ENCODE results near the gene CHRNA5.
"Not testable (repeated sequence)": the region's sequence is repeated elsewhere in the genome, so short reads cannot be mapped to it uniquely, and the experiment has no call there.

CHRNA5 gene

DNA sequence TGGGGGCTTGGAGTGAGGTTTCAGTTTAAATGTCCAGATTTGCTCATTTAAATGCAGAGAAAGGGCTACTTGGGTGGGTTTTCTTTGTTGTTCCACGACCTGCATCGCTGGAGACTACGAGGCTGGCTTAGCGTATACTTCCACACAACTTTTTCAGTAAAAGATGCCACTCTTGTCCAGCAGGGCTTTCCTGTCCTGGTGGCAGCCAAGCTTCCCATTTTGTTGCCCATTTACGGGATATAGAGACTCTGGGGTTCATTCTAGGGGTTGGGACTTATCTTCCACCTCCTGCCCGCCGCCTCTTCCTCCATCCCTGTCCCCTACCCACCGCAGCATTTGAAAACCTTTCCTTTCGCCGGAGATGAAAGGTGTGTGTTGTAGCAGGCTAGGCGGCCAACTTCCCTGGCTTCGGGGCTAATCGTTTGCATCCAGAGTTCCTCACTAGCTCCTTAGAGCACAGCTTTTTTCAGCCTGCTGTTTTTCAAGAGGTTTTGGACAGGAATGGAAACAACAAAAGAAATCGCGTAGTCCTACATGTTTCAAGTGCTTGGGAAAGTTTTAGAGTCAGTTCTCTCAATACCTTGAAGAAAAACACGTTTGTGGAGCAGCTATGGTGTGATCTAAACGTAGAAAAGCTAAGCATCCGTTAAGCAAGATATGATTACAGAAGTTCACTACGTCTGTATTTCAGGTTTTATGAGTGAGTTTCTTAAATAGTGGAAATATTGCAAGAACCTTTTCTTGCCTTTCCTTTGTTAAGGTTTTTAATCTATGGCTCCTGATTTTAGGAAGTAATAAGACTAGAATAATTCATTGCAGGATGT, 843 bp downstream of the CHRNA5 start:
- peak; percentile 20 for DNase-seq

DNA sequence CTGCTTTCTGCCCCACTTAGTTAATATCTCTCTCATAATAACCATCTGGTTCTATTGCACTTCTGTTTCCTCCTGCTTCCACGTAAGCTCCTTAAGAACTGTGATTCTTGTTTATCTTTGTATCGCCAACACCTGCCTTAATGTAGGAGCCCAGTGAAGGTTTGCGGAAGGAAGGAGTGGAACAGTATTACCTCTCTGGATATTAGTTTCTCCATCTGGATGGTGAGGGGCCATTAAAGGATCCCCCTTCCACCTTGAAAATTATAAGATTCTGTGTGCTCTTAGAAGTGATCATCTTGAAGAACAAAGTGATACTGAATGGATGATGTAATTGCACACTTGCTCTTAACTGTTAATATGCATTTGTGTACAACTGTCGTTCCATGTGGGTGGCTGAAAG, 2.2 kb downstream of the CHRNA5 start:
- DNase-seq = no peak

GRCh38 chr15:78570710-78571109, 5.4 kb downstream of the CHRNA5 start:
- DNase-seq = no peak

- DNase-seq = no peak
These were observed 6.1 kb downstream of the CHRNA5 start for GRCh38 chr15:78571382-78571781.

- no peak for DNase-seq
These were observed 8.1 kb downstream of the CHRNA5 start for GRCh38 chr15:78573416-78573815.

DNA sequence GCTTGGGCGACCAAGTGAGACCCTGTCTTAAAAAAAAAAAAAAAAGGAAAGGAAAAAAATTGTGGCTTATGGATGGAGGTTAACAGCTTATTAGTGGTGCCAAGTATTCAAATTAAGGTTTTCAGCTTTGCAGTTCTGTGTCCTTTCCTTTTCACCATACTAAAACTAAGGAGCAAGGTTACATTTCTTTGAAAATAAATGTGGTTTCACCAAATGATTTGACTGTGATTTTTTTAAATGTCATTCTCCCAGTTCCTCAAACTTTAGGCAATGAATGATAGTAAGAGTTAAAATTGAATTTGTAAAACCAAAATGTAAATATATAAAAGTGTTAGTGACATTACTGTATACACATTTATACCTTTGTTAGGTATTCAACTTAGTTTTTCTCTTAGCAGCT, 9.6 kb downstream of the CHRNA5 start:
- no peak for DNase-seq

DNA sequence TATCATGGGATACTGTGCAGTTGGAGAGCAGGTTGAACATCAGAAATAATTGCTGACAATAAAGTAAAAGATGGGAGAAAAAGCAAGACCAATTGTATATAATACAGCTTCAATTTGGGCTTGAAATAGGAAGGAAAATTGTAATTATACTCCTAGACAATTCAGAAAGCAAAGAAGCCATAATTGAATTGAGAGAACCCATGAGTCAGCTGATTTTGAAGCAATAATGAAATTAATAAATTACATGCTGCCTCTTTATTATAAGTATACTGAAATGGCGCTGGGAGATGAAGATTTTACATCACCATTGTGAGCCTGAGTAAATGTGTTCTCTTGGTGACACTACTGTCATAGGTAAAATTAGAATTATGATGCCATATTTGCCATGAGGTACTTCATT, 32.3 kb downstream of the CHRNA5 start:
- DNase-seq = no peak

- DNase-seq = no peak
These were observed 33.0 kb downstream of the CHRNA5 start for GRCh38 chr15:78598348-78598747.

GRCh38 chr15:78599189-78599588, 33.9 kb downstream of the CHRNA5 start:
- DNase-seq = no peak

- DNase-seq = no peak
These were observed 38.1 kb downstream of the CHRNA5 start for GRCh38 chr15:78603467-78603866.

DNA sequence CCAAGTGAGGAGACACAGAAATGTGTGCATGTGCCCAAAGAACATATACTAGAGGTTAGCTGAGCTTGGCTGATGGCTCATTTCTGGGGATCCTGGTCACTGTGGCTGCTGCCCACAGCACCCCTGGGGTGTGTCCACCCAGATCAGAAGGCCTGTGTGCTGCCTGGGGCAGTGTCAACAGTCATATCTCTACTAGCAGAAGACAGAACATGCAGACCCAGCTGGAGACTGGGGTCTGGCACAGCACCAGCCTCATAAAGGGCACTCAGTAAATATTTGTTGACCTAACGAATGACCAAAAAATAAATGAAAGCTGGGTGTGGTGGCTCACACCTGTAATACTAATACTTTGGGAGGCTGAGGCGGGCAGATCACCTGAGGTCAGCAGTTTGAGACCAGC, 39.1 kb downstream of the CHRNA5 start:
- no peak for DNase-seq

- DNase-seq = no peak
These were observed 39.9 kb downstream of the CHRNA5 start for GRCh38 chr15:78605201-78605600.

GRCh38 chr15:78605680-78606079, 40.4 kb downstream of the CHRNA5 start:
- no peak for DNase-seq

DNA sequence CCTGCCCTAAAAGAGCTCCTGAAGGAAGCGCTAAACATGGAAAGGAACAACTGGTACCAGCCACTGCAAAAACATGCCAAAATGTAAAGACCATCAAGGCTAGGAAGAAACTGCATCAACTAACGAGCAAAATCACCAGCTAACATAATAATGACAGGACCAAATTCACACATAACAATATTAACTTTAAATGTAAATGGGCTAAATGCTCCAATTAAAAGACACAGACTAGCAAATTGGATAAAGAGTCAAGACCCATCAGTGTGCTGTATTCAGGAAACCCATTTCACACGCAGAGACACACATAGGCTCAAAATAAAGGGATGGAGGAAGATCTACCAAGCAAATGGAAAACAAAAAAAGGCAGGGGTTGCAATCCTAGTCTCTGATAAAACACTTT, 44.2 kb downstream of the CHRNA5 start:
- DNase-seq = not testable (repeated sequence)

DNA sequence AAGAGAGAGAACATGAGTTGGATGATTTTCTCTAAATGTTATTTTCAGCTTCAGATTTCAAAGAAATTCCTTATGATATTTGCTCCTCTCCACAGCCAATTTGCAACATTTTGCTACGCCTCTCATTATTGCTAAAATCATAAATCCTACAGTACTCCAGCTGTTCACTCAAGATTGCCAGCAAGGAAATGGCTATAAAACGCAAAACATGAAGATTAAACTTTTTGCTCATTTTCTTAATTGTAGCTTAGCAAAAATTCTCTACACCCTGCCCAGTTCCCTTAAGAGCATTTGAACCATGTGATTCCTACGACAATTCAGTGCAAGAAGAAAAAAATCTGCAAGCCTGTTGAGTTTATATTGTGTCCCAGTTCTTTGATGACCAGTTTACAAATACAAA, 48.7 kb downstream of the CHRNA5 start:
- no peak for DNase-seq

DNA sequence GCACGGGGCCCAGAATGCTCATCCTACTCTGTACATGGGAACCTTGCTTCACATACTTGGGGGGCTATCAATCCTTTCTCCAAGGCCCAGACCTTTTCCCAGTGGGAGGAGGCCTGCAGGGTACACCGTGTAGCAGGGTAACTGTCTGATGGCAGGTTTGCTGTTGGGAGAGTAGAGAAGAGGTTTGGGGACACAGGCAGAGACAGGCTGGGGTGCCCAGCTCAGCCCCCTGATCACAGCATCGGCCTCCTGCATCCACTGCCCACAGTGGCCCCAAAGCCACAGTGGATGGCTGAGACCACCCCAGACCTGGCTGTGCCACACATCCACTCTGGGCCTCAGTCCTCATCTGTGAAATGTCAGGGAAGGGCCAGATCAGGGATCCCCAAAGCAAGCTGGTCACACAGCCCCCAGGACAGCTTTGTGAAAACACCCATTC, 49.9 kb downstream of the CHRNA5 start:
- no peak for DNase-seq

- no peak for DNase-seq
These were observed 51.2 kb downstream of the CHRNA5 start for GRCh38 chr15:78616506-78616905.

GRCh38 chr15:78617076-78617475, 51.8 kb downstream of the CHRNA5 start:
- DNase-seq = no peak

- DNase-seq = no peak
These were observed 52.2 kb downstream of the CHRNA5 start for GRCh38 chr15:78617516-78617915.

- no peak for DNase-seq
These were observed 52.7 kb downstream of the CHRNA5 start for GRCh38 chr15:78618064-78618463.

- peak; percentile 42 for DNase-seq
These were observed 53.2 kb downstream of the CHRNA5 start for GRCh38 chr15:78618490-78618934.

GRCh38 chr15:78619022-78619950, 54.0 kb downstream of the CHRNA5 start:
- DNase-seq = no peak

GRCh38 chr15:78620021-78620526, 54.8 kb downstream of the CHRNA5 start:
- DNase-seq = peak; percentile 5
